Colonic mucosa (tissue), 4 donors: ENCODE data around the gene DOC2A. TPM values are rescaled to one million over a fixed set of nuclear protein-coding genes. Genes with fewer than 3 reads are reported as not detected.

Experiments
- DNase-seq: peaks from one replicate; pipeline ENCODE4 v3.0.0-alpha.2; 2020
- H3K27ac ChIP-seq: fragments of 200-600 bp; one replicate; pipeline ENCODE4 v1.8.0; 2021
- H3K27me3 ChIP-seq: fragments of 200-600 bp; one replicate; pipeline ENCODE4 v1.8.0; 2021
- H3K36me3 ChIP-seq: fragments of 200-600 bp; one replicate; pipeline ENCODE4 v1.8.0; 2021
- H3K4me1 ChIP-seq: fragments of 200-600 bp; one replicate; pipeline ENCODE4 v1.8.0; 2021; ENCODE audit warnings: mild to moderate bottlenecking
- H3K4me3 ChIP-seq: fragments of 200-600 bp; one replicate; pipeline ENCODE4 v1.8.0; 2021
- H3K9ac ChIP-seq, 2 donors: one replicate each; pipeline ENCODE4 v1.7.0; 2013; ENCODE audit warnings: control low read depth in 2 of 2, low read depth in 2 of 2, low read length in 2 of 2
- H3K9me3 ChIP-seq: fragments of 200-600 bp; one replicate; pipeline ENCODE4 v1.8.0; 2021
- intact Hi-C: fragments of 100-400 bp; cut with DNase I; formaldehyde crosslinking; loops from one replicate; pipeline ENCODE4 v1.14.1; 2022
- total RNA-seq, 2 donors: library from RNA; stranded (reverse); fragmentation: NEBNext Ultra II Directional in 1 of 2; extraction: Animal tissue kit (Norgen Biotek cat#: 25700) in 1 of 2; gene quantifications; one replicate each; pipeline ENCODE4 v1.2.1, GENCODE V29; 2021
- TF ChIP-seq, protein P1 (sequence below): fragments of 200-600 bp; IDR thresholded peaks from one replicate; pipeline ENCODE4 v1.8.0; 2022; ENCODE audit warnings: antibody characterized with exemption, mild to moderate bottlenecking
- donor health status: healthy.
- donor health status: DM: no; HTN: no; CAD: no.
- donor health status: DM: no; HTN: no; CAD: no.

DOC2A gene
- total RNA-seq, 2 donors from 2014 or later = 4.8 to 12.9 TPM

DNA sequence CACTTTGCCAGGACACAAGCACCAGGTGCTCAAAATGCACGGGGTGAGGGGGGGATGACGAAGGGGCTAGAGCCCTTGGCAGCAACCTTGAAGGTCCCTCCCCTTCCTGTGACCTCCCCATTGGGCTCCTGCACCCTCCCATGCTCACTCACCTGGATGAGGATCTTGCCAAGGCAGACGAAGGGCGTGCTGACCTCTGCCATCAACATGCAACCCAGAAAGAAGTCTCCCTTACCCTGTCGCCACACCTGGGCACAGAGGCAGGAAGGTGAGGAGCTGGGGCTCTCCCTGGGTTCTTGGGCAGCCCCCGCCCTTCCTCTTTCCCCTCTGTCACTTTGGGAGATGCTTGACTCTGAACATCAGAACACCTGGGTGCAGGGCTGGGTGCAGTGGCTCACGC lies 14.7 kb upstream of the DOC2A start:
- H3K27me3 ChIP-seq = peaks cover 12% of the 10 kb centered on the region

DNA sequence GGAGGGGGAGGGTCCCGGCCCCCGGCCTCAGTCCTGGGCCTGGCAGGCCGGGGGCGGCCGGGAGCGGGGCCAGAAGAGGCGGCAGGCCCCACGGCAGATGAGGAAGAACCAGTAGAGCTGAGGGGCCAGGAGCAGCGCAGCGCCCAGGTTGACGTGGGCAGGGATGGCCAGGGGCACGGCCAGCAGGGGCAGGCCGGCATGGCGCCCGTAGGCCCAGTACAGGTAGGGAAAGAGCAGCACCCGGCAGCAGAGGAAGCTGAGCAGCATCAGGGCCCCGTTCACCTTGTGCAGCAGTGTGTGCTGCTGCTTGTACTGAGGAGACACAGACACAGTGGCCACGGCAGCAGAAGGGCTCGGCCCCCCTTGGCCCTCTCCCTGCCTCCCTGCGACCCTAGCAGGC lies 14.3 kb upstream of the DOC2A start:
- no peak for DNase-seq
- no peak overlapping the region for H3K27ac ChIP-seq
- no peaks in the 10 kb centered on the region for H3K9me3 ChIP-seq
- no peaks in the 10 kb centered on the region for H3K36me3 ChIP-seq
- H3K9ac ChIP-seq = no peak overlapping the region
- intact Hi-C loops = no loop called here
- peaks cover 9% of the 10 kb centered on the region for H3K27me3 ChIP-seq
- no peaks in the 10 kb centered on the region for H3K4me1 ChIP-seq
- H3K4me3 ChIP-seq = no peak overlapping the region
- TF ChIP-seq, protein P1, sequence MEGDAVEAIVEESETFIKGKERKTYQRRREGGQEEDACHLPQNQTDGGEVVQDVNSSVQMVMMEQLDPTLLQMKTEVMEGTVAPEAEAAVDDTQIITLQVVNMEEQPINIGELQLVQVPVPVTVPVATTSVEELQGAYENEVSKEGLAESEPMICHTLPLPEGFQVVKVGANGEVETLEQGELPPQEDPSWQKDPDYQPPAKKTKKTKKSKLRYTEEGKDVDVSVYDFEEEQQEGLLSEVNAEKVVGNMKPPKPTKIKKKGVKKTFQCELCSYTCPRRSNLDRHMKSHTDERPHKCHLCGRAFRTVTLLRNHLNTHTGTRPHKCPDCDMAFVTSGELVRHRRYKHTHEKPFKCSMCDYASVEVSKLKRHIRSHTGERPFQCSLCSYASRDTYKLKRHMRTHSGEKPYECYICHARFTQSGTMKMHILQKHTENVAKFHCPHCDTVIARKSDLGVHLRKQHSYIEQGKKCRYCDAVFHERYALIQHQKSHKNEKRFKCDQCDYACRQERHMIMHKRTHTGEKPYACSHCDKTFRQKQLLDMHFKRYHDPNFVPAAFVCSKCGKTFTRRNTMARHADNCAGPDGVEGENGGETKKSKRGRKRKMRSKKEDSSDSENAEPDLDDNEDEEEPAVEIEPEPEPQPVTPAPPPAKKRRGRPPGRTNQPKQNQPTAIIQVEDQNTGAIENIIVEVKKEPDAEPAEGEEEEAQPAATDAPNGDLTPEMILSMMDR = no peak

More for the DNA sequence above, 14.7 kb upstream of the DOC2A start:
- no peaks in the 10 kb centered on the region for H3K9me3 ChIP-seq
- intact Hi-C loops = no loop called here
- DNase-seq = no peak
- no peaks in the 10 kb centered on the region for H3K4me1 ChIP-seq
- TF ChIP-seq, protein P1 = no peak
- no peak overlapping the region for H3K27ac ChIP-seq
- no peak overlapping the region for H3K4me3 ChIP-seq
- H3K36me3 ChIP-seq = no peaks in the 10 kb centered on the region
- H3K9ac ChIP-seq = no peak overlapping the region

DNA sequence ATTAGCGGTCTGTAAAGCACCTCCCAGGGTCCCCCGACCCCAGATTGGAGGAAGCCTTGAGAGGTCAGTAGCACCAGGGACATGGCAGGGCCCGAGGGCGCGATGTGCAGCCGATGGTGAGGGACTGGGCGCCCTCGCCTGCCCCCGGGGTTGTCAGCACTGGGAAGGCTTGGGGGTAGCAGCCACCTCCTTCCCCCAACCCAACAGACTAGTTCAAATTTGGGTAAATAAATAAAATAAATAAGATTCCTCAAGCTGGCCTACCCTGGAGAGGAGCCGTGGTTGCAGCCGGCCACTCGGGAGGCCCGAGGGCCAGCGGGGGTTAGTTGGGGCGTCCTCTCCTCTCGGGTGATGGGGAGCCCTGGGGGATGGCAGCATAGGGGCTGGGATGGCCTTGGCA lies 13.6 kb upstream of the DOC2A start:
- TF ChIP-seq, protein P1 = no peak
- Histone ChIP-seq H3K36me3 (no peaks in the 10 kb centered on the region), H3K27ac (no peak overlapping the region), H3K27me3 (peaks cover 3% of the 10 kb centered on the region), H3K9ac (no peak overlapping the region), H3K4me1 (no peaks in the 10 kb centered on the region), H3K4me3 (no peak overlapping the region), H3K9me3 (no peaks in the 10 kb centered on the region)
- intact Hi-C loops = loop anchor here (5.0 kb wide), 2 partner anchors 162 to 322 kb away; partner anchors contain the start of gene CDIPT
- no peak for DNase-seq

DNA sequence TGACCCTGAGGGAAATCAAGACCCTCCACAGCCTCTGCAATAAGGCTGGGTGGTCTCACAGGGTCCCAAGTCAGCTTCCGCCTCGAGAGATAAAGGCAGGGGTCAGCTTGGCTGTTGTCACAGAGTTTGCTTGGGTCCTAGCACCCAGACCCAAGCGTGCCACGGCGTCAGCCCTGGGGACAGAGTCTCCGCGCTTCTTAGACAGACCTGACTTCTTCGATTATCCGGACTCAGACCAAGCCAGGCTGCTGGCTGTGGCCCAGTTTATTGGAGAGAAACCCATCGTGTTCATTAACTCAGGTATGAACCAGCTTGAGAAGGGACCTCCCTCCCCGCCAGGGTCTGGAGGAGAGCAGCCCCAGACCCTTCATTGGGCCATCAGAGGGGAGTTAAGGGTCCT lies 12.8 kb upstream of the DOC2A start:
- no peak overlapping the region for H3K4me3 ChIP-seq
- H3K27me3 ChIP-seq = no peaks in the 10 kb centered on the region
- H3K4me1 ChIP-seq = no peaks in the 10 kb centered on the region
- H3K36me3 ChIP-seq = no peaks in the 10 kb centered on the region
- intact Hi-C loops = loop anchor here (5.0 kb wide), 2 partner anchors 161 to 321 kb away; partner anchors contain the start of gene CDIPT
- TF ChIP-seq, protein P1 = no peak
- no peak overlapping the region for H3K27ac ChIP-seq
- no peak overlapping the region for H3K9ac ChIP-seq
- no peak for DNase-seq
- H3K9me3 ChIP-seq = no peaks in the 10 kb centered on the region

DNA sequence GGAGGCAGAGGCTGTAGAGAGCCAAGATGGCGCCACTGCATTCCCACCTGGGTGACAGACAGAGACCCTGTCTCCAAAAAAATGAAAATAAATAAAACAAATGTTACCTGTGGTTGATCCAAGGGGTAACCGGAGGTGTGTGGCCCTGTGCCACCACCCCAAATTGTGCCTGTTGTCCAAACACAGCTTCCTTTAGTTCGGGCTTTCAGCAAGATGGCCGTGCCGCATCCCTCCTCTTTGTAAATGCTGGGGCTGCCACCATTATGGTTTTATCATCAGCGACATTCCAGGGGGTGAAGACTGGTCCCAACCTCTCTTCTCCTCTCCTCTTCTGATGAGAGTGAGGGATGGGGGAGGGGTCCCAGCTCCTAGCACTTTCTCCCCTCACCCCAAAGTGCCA lies 12.1 kb upstream of the DOC2A start, which contains the start of gene C16orf92:
TSS of gene C16orf92 (plus strand) at position 312 of the 400 bp plus-strand sequence. CDS start 143 bp downstream, outside the sequence.
- Histone ChIP-seq H3K27me3 (no peaks in the 10 kb centered on the region), H3K36me3 (no peaks in the 10 kb centered on the region), H3K27ac (no peak within 1 kb of the TSS), H3K9me3 (no peaks in the 10 kb centered on the region), H3K4me3 (no peak within 1 kb of the TSS), H3K4me1 (no peaks in the 10 kb centered on the region), H3K9ac (no peak within 1 kb of the TSS)
- intact Hi-C loops = loop anchor here (5.0 kb wide), 2 partner anchors 161 to 321 kb away; partner anchors contain the start of gene CDIPT
- DNase-seq = no peak
- TF ChIP-seq, protein P1 = no peak
